GM12878 (cell line): Measurements from ENCODE around the gene PRIMPOL.

ENCODE experiments used
- ASH2L ChIP-seq: fragments of 300-600, 200-600 bp; sonication (generic); IDR thresholded peaks from 2 replicates; pipeline ENCODE4 v1.6.1; 2017; ENCODE audit warnings: low read depth, mild to moderate bottlenecking, borderline replicate concordance
- BMI1 ChIP-seq: fragments of 450-650 bp; IDR thresholded peaks from 2 replicates; pipeline ENCODE4 v1.6.1; 2016; ENCODE audit warnings: mild to moderate bottlenecking, moderate library complexity, borderline replicate concordance
- CREB1 ChIP-seq: IDR thresholded peaks from 2 replicates; pipeline ENCODE4 v1.6.1; 2012; ENCODE audit warnings: low read depth, mild to moderate bottlenecking, inconsistent platforms
- EP300 ChIP-seq, 2 experiments: fragments of 150-350 bp in 1 of 2; IDR thresholded peaks; 2 replicates each; pipeline ENCODE4 v1.6.1; 2011 to 2012; ENCODE audit warnings: low read depth in 2 of 2, low read length in 2 of 2, borderline replicate concordance in 1 of 2, improper control_type of control experiment in 1 of 2, inconsistent platforms in 1 of 2; ENCODE audit not compliant: control insufficient read depth in 1 of 2
- LARP7 ChIP-seq: fragments of 450-650 bp; IDR thresholded peaks from 2 replicates; pipeline ENCODE4 v1.6.1; 2017; ENCODE audit warnings: mild to moderate bottlenecking
- NR2F1 ChIP-seq: fragments of 450-650 bp; conservative IDR thresholded peaks from 2 replicates; pipeline ENCODE4 v1.6.1; 2017; ENCODE audit warnings: mild to moderate bottlenecking
- POLR2A ChIP-seq: IDR thresholded peaks from 2 replicates; pipeline ENCODE4 v1.6.1; 2011; ENCODE audit warnings: low read depth, mild to moderate bottlenecking, low read length
- REST ChIP-seq: IDR thresholded peaks from 2 replicates; pipeline ENCODE4 v1.6.1; 2012; ENCODE audit warnings: mild to moderate bottlenecking, low read depth, low read length
- TCF7 ChIP-seq: IDR thresholded peaks from 2 replicates; pipeline ENCODE4 v1.6.1; 2014; ENCODE audit warnings: antibody characterized with exemption, borderline replicate concordance
- YY1 ChIP-seq: IDR thresholded peaks from 2 replicates; pipeline ENCODE4 v1.6.1; 2011; ENCODE audit warnings: low read depth, mild to moderate bottlenecking, low read length
- TF ChIP-seq, protein P1 (sequence below), 3 experiments: IDR thresholded peaks in 2 of 3; conservative IDR thresholded peaks in 1 of 3; 2 replicates each; pipeline ENCODE4 v1.5.1; 2011; ENCODE audit warnings: low read depth in 3 of 3, low read length in 3 of 3, mild to moderate bottlenecking in 3 of 3, control low read depth in 2 of 3, moderate library complexity in 2 of 3, inconsistent platforms in 1 of 3, mixed read lengths in 1 of 3; ENCODE audit not compliant: control insufficient read depth in 2 of 3, insufficient read depth in 1 of 3; ENCODE audit errors: extremely low read depth in 1 of 3
- TF ChIP-seq, protein P2 (sequence below): fragments of 450-650 bp; formaldehyde crosslinking; IDR thresholded peaks from 2 replicates; pipeline ENCODE4 v1.4.0; 2020; ENCODE audit warnings: mild to moderate bottlenecking, moderate library complexity

- TF ChIP-seq EP300 (IDR thresholded peaks at IDR 0.05; ENCODE audit: borderline replicate concordance in 1 of 2, control insufficient read depth in 1 of 2, low read depth in 2 of 2, low read length in 2 of 2) (no peak), BMI1 (no peak), ASH2L (no peak), REST (no peak), CREB1 (no peak), TCF7 (no peak), LARP7 (no peak), NR2F1 (no peak), POLR2A (no peak), YY1 (no peak)
- TF ChIP-seq, protein P1, sequence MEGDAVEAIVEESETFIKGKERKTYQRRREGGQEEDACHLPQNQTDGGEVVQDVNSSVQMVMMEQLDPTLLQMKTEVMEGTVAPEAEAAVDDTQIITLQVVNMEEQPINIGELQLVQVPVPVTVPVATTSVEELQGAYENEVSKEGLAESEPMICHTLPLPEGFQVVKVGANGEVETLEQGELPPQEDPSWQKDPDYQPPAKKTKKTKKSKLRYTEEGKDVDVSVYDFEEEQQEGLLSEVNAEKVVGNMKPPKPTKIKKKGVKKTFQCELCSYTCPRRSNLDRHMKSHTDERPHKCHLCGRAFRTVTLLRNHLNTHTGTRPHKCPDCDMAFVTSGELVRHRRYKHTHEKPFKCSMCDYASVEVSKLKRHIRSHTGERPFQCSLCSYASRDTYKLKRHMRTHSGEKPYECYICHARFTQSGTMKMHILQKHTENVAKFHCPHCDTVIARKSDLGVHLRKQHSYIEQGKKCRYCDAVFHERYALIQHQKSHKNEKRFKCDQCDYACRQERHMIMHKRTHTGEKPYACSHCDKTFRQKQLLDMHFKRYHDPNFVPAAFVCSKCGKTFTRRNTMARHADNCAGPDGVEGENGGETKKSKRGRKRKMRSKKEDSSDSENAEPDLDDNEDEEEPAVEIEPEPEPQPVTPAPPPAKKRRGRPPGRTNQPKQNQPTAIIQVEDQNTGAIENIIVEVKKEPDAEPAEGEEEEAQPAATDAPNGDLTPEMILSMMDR (IDR thresholded peaks at IDR 0.05 in 2 of 3, conservative IDR thresholded peaks at IDR 0.05 in 1 of 3; ENCODE audit: control insufficient read depth in 2 of 3, extremely low read depth in 1 of 3, insufficient read depth in 1 of 3, low read depth in 3 of 3, low read length in 3 of 3), result no peak
- TF ChIP-seq, protein P2, sequence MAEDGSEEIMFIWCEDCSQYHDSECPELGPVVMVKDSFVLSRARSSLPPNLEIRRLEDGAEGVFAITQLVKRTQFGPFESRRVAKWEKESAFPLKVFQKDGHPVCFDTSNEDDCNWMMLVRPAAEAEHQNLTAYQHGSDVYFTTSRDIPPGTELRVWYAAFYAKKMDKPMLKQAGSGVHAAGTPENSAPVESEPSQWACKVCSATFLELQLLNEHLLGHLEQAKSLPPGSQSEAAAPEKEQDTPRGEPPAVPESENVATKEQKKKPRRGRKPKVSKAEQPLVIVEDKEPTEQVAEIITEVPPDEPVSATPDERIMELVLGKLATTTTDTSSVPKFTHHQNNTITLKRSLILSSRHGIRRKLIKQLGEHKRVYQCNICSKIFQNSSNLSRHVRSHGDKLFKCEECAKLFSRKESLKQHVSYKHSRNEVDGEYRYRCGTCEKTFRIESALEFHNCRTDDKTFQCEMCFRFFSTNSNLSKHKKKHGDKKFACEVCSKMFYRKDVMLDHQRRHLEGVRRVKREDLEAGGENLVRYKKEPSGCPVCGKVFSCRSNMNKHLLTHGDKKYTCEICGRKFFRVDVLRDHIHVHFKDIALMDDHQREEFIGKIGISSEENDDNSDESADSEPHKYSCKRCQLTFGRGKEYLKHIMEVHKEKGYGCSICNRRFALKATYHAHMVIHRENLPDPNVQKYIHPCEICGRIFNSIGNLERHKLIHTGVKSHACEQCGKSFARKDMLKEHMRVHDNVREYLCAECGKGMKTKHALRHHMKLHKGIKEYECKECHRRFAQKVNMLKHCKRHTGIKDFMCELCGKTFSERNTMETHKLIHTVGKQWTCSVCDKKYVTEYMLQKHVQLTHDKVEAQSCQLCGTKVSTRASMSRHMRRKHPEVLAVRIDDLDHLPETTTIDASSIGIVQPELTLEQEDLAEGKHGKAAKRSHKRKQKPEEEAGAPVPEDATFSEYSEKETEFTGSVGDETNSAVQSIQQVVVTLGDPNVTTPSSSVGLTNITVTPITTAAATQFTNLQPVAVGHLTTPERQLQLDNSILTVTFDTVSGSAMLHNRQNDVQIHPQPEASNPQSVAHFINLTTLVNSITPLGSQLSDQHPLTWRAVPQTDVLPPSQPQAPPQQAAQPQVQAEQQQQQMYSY (CRISPR knock-in tag), result no peak
Measured at GRCh38 chr4:184613405-184613804, 36.1 kb upstream of the PRIMPOL start.
